ENCODE results near the gene CERT1. TPM values are rescaled to one million over a fixed set of nuclear protein-coding genes. Genes with fewer than 3 reads are reported as not detected.

Gene CERT1
- total RNA-seq, 1 donor from 2014 or later = 24.6 TPM

DNA sequence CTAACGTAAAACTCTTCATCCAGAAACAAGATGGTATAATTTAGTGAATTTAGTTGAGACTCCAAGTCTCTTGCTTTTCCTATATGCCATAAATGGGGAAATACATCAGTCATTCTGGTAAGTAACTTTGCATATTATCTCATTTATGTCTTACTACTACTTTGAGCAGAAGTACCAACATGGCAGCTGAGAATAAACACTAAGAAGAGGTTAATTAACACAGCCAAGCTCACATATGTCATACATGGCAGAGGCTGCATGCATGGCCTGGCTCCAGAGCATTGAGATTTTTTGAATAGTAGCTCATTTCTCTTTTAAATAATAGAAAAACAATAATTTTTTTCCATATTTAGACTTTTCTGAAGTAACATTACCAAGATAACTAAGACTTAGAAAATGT, 54.3 kb downstream of the CERT1 start:
- Mint-ChIP-seq H3K9me3 (no peaks in the 10 kb centered on the region), H3K36me3 (ENCODE audit: low read depth) (peaks cover 12% of the 10 kb centered on the region), H3K27me3 (ENCODE audit: low read depth) (no peaks in the 10 kb centered on the region), H3K4me1 (no peaks in the 10 kb centered on the region), H3K4me3 (no peak overlapping the region), H3K27ac (ENCODE audit: unreplicated experiment) (no peak overlapping the region)
- TF ChIP-seq, protein P1, sequence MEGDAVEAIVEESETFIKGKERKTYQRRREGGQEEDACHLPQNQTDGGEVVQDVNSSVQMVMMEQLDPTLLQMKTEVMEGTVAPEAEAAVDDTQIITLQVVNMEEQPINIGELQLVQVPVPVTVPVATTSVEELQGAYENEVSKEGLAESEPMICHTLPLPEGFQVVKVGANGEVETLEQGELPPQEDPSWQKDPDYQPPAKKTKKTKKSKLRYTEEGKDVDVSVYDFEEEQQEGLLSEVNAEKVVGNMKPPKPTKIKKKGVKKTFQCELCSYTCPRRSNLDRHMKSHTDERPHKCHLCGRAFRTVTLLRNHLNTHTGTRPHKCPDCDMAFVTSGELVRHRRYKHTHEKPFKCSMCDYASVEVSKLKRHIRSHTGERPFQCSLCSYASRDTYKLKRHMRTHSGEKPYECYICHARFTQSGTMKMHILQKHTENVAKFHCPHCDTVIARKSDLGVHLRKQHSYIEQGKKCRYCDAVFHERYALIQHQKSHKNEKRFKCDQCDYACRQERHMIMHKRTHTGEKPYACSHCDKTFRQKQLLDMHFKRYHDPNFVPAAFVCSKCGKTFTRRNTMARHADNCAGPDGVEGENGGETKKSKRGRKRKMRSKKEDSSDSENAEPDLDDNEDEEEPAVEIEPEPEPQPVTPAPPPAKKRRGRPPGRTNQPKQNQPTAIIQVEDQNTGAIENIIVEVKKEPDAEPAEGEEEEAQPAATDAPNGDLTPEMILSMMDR (conservative IDR thresholded peaks at IDR 0.05) = no peak
- DNase-seq (ENCODE audit: low read depth, low spot score) = no peak

DNA sequence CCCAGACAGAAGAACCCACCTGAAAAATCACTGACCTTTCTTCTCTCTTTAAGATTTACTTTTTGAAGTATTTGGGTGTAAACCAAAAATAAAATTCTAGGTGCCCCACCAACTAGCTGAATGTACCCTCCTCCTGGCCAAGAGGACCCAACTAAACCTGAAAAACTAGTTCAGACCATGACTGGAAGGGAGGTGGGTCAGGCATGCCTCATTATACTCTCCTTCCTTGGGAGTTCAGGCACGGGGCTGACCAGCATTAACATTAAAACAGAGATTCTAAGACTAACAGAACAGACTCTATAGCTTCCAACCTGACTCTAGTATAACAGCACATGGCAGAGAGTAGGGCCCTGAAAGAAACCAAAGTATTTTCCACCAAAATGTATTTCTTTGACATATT, 61.4 kb downstream of the CERT1 start:
- no peak overlapping the region for H3K4me3 Mint-ChIP-seq
- peaks cover 38% of the 10 kb centered on the region for H3K36me3 Mint-ChIP-seq (ENCODE audit: low read depth)
- no peak overlapping the region for H3K27ac Mint-ChIP-seq (ENCODE audit: unreplicated experiment)
- peaks cover 18% of the 10 kb centered on the region for H3K9me3 Mint-ChIP-seq
- H3K27me3 Mint-ChIP-seq (ENCODE audit: low read depth) = no peaks in the 10 kb centered on the region
- TF ChIP-seq, protein P1 (conservative IDR thresholded peaks at IDR 0.05) = no peak
- no peak for DNase-seq (ENCODE audit: low read depth, low spot score)
- H3K4me1 Mint-ChIP-seq = no peaks in the 10 kb centered on the region

DNA sequence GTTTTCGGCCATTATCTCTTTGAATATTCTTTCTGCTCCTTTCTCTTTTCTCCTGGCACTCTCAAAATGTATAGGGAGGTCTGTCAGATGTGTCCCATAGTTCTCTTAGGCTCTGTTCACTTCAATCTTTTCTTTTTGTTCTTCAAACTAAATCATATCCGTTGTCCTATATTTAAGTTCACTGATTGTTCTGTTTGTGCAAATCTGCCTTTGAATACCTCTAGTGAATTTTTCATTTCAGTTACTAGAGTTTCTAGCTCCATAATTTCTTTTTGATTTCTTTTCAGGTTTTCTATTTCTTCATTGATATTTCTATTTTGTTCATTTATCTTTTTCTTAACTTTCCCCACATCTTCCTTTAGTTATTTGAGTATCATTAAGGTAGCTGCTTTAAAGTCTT, 65.4 kb downstream of the CERT1 start:
- no peak for DNase-seq (ENCODE audit: low read depth, low spot score)

DNA sequence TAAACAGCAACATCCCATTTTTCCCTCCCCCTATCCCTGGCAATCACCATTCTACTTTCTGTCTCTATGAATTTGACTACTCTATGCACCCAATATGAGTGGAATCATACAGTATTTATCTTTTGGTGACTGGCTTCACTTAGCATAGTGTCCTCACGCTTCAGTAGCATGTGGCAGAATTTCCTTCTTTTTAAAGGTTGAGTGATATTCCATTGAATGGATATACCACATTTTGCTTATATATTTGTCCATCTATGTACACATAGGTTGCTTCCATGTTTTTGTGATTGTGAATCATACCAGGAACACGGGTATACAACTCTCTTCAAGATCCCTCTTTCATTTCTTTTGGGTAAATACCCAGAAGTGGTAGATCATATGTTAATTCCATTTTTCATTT, 69.9 kb downstream of the CERT1 start:
- H3K27me3 Mint-ChIP-seq (ENCODE audit: low read depth) = no peaks in the 10 kb centered on the region
- no peaks in the 10 kb centered on the region for H3K4me1 Mint-ChIP-seq
- H3K4me3 Mint-ChIP-seq = no peak overlapping the region
- peaks cover 24% of the 10 kb centered on the region for H3K36me3 Mint-ChIP-seq (ENCODE audit: low read depth)
- H3K27ac Mint-ChIP-seq (ENCODE audit: unreplicated experiment) = no peak overlapping the region
- peaks cover 17% of the 10 kb centered on the region for H3K9me3 Mint-ChIP-seq
- TF ChIP-seq, protein P1 (conservative IDR thresholded peaks at IDR 0.05) = no peak
- DNase-seq (ENCODE audit: low read depth, low spot score) = no peak

More for the DNA sequence above, 65.4 kb downstream of the CERT1 start:
- no peak overlapping the region for H3K27ac Mint-ChIP-seq (ENCODE audit: unreplicated experiment)
- H3K36me3 Mint-ChIP-seq (ENCODE audit: low read depth) = peaks cover 51% of the 10 kb centered on the region
- no peaks in the 10 kb centered on the region for H3K4me1 Mint-ChIP-seq
- H3K27me3 Mint-ChIP-seq (ENCODE audit: low read depth) = no peaks in the 10 kb centered on the region
- TF ChIP-seq, protein P1 (conservative IDR thresholded peaks at IDR 0.05) = no peak
- H3K9me3 Mint-ChIP-seq = peaks cover 31% of the 10 kb centered on the region
- H3K4me3 Mint-ChIP-seq = no peak overlapping the region

DNA sequence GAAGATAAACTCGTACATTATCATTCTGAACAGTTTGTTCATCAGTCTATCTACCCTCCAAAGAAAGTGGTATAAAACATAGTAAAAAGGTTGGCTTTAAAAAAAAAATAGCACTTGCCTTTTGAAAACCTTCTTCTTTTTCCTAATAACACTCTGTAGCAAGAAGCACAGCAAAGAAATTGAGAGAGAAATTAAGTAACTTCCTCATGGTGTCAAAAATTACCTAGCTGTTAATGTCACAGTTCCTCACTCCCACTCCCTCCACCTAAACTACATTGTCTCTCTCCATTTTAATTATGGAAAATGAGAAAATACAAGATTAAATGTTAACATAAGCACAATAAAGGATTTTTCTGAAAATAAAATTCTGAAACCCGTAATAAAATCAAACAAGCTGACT, 72.2 kb downstream of the CERT1 start:
- TF ChIP-seq, protein P1 (conservative IDR thresholded peaks at IDR 0.05) = no peak
- DNase-seq (ENCODE audit: low read depth, low spot score) = no peak
- Mint-ChIP-seq H3K4me1 (no peaks in the 10 kb centered on the region), H3K4me3 (no peak overlapping the region), H3K9me3 (peaks cover 11% of the 10 kb centered on the region), H3K27ac (ENCODE audit: unreplicated experiment) (no peak overlapping the region), H3K27me3 (ENCODE audit: low read depth) (no peaks in the 10 kb centered on the region), H3K36me3 (ENCODE audit: low read depth) (peaks cover 13% of the 10 kb centered on the region)

DNA sequence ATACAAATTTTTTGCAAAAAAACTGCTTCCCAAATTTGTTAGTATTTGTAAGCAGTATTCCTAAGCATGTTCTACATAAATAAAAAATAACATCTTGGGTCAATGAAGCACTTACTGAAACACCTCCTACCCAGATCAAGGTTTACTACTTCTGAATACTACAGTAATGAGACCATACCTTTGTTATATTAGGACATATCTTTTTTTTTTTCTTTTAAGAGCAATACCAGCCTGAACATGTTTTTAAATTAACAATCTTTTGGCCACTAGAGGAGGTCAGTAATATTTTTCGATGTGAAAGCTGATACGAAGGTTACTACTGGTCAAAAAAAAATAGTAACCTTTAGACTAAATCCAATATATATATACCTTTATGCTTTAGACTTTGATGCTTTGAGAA, 72.7 kb downstream of the CERT1 start:
- H3K36me3 Mint-ChIP-seq (ENCODE audit: low read depth) = peaks cover 13% of the 10 kb centered on the region
- no peak for DNase-seq (ENCODE audit: low read depth, low spot score)
- no peaks in the 10 kb centered on the region for H3K27me3 Mint-ChIP-seq (ENCODE audit: low read depth)
- TF ChIP-seq, protein P1 (conservative IDR thresholded peaks at IDR 0.05) = no peak
- H3K4me3 Mint-ChIP-seq = no peak overlapping the region
- no peaks in the 10 kb centered on the region for H3K4me1 Mint-ChIP-seq
- H3K9me3 Mint-ChIP-seq = peaks cover 11% of the 10 kb centered on the region
- H3K27ac Mint-ChIP-seq (ENCODE audit: unreplicated experiment) = peak overlapping the region; percentile 43
